DMS79 (cell line): ENCODE data around the gene RAB27B.
"Not testable (repeated sequence)": the region's sequence is repeated elsewhere in the genome, so short reads cannot be mapped to it uniquely, and the experiment has no call there.

Source experiments
- DNase-seq: peaks from one replicate; lab custom pipeline; 2025; lab: John Stamatoyannopoulos, UW

The RAB27B gene, protein sequence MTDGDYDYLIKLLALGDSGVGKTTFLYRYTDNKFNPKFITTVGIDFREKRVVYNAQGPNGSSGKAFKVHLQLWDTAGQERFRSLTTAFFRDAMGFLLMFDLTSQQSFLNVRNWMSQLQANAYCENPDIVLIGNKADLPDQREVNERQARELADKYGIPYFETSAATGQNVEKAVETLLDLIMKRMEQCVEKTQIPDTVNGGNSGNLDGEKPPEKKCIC

DNA sequence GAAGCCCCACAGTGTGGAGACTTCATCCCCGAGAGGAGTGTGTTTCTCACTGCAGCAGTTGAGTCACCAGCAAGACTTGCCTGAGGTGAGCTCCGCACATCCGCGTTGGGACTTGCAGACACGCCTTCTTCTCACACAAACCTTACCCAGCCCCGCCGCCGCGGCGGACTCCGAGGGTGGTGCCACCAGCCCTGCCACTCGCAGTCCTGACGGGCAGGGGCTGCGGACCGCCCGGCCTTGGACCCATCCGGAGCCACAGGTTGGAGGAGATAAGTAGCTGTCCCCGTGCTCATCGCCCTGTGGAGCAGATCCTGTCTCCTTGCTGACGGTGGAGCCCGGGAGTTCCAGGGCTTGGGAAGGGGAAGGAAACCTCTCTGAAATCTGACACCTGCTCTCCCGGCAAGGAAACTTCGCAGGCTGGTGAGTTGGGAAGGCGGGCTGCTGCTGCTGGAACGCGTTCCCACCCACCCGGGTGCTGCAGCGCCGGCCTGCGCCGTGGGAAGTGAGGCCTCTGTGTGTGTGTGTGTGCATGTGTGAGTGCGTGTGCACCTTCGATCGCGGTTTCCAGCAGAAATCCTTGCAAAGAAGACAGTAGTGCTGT is at the start of gene RAB27B:
Gene RAB27B, plus strand, starts transcription at position 197 of the 601 bp plus-strand sequence. CDS start 49,109 bp downstream, outside the sequence.
- DNase-seq: peak; percentile 51

DNA sequence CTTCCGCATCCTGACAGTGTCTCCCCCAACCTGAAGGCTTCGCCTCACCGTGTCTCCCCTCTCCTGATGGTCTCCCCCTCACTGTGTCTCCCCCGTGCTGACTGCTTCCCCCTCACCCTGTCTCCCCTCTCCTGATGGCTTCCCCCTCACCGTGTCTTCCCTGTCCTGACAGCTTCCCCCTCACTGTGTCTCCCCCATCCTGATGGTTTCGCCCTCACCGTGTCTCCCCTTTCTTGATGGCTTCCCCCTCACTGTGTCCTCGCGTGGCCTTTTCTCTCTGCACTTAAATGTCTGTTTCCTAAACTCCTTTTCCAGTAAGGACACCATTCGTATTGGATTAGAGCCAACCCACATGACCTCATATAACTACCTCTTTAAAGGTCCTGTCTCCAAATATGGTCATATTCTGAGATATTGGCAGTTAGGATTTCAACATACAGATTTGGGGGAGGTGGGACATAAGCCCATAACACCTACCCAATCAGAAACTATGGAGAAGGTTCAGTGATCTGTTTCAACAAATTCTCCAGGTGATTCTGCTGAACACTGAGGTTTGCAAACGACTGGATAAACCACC is 47.9 kb upstream of the RAB27B start:
- no peak for DNase-seq

DNA sequence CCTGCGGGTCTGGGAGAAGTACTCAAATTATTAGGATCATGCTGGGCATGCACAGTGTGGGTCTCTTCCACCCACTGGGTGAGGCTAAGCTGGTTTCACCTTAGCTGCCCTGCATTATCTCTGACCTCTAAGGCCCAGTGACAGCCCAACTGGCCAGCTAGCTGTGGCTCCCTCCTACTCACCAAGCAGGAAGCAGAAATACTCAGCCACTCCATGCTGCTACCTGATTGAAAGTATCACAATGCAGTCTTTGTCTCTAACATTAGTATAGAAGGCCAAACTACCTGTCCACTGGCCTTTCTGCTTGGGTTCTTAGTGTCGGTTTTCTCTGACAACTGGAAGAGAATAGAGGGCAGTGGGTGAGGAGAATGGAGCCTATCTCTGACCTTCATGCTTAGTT is 47.3 kb upstream of the RAB27B start:
- DNase-seq: no peak

DNA sequence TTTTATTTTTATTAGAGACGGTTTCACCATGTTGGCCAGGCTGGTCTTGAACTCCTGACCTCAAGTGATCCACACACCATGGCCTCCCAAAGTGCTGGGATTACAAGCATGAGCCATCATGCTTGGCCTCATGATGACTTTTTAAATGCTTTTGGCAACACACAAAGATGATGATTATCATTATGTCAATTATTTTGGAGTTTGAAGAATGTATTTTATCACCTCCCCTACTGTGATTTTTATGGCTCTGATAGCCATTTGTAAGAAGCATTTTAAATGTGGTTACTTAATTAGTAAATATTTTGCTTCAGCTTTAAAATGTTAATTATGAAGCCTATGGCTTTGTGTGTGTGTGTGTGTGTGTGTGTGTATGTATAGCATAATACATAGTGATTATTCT is 45.1 kb upstream of the RAB27B start:
- no peak for DNase-seq

DNA sequence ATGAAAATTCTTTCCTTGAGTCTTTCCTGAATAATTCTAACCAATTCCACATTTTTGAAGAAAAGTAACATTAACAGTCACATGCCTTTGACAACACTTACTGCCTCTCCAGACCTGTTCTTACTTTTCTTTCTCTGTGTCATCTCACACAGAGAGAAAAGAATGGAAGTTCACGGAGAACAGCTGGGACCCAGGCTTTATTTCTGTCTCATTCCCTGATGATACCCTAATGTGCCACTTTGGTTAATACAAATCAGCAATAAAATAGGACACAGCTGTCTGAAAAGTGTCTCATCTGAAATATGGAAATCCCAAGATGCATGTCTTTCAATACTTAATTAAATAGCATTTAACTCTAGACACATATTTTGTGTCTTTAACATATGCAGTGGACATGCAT is 42.1 kb upstream of the RAB27B start:
- no peak for DNase-seq

DNA sequence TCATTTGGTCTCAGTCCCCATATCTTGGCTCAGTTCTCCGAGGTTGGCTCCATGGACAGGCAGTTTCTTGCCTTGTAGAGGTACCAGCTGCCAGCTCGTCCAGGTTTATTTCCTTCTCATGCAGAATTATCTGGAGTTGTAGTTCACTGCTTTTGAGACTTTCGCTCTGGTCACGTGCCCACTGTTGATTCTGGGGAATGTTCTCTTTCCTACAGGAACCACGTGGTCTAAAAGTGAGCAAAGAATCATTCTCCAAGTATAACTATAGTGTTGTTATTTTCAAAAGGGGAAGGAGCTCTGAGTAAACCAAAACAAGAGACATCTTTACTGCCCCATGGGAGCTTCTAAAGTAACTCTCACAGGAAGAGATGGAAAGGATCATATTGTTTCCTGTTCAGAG is 41.2 kb upstream of the RAB27B start:
- DNase-seq: no peak

DNA sequence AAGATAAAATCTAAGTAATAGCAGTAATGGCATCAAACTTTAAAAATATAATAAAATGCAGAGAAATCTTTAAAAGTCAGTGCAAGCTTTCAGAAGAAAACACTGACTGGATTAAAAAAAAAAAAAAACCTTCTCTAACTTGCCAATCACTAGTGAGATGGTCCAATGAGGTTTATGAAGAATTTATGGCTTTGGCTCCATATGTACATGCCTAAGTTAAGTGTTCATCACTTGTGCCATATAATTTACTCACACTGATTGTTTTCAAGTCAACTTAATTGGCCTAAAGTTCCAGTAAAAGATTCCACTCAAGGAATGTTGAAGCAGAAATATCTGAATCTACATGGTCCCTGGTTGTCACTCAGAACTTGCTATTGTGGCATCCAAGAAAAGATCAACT is 40.7 kb upstream of the RAB27B start:
- DNase-seq: no peak

DNA sequence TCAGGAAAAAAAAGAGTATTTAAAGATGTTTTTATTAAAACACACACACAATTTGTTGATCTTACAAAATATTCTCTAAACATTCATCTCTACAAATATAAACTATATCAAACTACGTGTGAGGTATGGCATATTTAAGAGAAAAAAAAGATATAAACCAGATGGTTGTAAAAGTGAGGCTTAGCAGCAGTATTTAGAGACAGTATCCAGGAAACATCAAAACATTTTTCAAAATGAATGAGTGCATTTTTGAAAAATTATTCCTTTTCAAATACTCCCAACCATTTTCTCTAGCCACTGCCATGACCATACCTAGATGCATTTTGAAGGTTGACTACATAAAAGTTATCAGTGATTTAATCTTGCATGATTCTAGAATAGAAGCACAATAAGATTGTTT is 38.2 kb upstream of the RAB27B start:
- DNase-seq: no peak

DNA sequence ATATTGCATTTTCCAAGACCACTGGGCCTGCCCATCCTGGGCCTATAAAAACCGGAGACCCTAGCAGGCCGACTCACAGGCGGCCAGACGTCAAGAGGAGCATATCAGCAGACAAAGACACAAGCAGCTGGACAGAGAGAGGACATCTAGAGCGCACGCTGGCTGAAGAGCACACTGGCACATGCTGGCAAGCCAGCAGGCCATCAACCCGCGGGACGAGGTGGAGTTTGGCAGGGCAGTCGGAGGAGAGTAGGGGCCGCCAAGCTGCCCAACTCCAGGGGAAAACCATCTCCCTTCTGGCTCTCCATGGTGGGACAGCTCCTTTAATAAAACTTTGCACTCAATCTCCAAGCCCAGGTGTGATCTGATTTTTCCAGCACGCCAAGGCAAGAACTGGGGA is 36.6 kb upstream of the RAB27B start:
- no peak for DNase-seq

DNA sequence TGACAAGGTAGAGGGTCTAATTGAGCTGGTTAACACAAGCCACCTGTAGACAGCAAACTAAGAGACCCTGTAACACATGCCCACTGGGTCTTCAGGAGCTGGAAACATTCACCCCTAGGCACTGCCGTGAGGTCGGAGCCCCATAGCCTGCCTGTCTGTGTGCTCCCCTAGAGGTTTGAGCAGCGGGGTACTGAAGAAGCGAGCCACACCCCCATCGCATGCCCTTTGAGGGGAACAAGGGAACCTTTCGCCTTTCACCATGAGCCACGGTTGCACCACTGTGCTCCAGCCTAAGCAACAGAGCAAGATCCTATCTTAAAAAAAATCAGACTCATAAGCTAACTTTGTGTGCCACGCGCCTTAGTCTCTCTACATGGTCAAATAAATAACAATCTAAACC is 36.2 kb upstream of the RAB27B start:
- no peak for DNase-seq

DNA sequence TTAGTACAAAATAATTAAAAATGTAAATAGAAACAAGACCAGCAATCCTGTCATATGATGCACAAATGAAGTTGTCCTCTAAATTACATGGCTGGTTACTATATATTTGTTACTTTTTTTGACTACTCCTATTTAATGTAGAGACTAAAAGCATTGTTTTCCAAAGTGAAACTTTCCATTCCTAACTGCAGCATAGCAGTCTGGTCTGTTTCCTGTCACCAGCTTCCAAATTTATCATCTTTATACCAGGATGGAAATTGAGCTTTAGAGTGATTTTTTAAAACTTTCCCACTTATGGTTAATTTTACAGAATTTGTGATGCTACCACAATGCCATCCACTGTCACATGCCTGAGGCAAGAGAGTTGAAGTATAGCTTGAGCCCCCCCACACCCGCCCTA is 33.5 kb upstream of the RAB27B start:
- DNase-seq: no peak

DNA sequence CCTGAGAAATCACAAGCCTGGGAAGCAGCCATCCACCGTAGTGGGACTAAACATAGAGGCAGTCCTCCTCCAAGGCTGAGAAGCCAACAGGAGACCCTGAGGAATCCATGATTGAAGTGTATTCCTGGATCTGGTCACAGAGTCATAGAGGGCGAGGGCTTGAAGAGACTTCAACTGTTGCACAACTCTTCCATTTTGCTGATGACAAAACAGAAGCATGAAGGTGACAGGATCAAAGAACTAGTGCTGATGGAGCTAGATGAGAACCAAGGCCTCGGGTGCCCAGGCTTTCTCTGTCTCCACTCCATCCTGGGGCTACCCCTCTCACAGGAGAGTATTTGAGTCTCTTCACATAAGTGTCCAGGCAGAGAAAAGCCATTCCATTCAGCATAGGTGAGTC is 30.1 kb upstream of the RAB27B start:
- no peak for DNase-seq

DNA sequence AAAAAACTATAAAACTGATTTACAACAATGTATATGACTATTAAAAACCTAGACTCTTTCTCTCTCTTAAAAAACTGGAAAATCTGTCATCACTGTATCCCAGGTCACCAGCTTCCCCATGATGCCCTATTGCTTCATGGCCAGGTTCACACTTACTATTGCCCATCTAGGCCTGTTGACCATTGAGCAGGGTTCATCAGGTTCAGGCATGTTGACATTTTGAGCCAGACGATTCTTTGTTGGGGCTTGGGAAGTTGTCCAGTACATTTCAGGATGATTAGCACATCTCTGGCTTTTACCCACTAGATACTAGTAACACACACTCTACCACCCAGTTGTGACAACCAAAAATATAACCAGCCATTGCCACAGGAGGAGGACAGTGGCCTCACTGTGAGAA is 26.9 kb upstream of the RAB27B start:
- DNase-seq: no peak

DNA sequence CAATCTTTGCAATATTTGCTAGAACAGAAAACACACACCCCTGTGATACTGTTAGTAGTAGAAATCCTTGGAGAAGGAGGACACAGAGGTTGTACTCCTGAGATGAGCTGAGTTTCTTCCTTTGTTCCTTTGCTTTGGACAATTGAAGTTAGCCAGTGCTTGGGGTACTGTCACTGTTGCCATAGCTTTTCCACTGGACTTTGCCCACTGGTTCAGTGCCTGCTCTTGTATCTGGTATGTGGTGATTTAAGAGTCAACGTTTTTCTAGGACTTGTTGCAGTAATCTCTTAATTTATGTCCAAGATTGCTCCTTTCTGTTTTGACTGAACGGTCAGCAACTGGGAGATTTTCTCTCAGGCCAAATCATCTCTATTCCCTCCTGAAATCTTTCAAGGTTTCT is 26.1 kb upstream of the RAB27B start:
- no peak for DNase-seq

DNA sequence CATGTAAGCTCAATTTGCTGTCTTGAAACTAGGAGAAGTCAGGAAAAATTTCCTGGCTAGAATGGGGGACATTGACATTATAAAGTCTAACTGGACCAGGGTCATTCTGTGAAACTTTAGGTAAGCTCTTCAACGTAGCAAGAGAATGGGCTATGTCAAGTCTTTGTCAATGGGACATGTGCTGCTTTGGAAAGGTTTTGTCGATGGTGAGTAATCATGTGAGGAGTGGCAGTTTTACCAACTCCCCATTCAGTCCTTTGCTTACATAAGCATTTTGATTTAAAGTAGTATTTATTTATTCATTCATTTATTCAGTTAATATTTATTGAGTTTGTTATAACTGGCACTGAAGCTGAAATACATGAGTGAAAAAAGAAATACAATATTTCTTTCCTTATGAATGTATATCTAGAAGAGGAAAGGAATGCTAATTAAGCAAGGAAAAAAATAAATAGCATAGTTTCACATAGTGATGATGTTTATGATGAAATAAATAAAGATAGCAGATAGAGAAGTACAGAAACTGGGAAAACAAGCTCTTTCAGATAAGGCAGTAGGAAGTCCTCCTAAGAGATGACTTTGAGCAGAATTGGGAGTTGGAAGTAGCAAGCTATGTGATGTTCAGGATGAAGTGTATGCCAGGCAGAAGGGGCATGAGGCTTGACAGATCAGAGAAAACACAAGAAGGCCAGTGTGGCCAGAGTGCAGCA is 25.4 kb upstream of the RAB27B start:
- no peak for DNase-seq

DNA sequence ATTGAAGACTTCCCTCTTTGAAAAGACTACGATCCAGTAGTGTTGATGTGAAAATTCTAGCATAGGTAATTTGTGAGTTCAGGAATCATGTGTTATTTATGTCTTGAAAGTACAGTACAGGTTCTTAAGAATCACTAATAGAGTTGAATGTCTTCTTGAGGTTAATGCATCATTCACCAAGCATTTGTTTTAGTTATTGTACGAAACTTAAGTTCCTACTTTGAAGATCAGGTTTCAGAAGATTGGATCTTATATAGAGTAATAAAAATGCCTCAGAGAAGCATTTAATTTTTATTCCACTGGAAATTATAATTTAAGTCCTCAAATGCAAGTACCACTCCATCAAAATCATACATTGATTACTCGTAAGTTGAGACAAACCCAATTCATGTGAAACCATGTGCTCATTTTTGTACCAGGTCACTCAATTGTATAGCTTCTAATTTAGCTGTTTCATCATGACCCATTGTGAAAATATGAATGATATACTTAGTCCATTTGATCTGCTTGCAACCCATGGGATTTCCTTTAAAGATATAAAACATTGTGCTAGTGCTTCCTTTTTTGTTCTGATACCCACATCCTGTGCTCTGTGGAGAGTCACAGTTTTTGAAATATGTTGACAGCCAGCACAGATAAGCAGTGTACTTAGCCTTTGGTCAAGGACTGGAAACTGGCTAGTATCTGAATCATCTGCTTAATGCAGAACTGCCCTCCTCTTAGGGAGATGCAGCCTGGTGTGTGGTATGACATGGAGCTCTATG is 22.5 kb upstream of the RAB27B start:
- DNase-seq: no peak

DNA sequence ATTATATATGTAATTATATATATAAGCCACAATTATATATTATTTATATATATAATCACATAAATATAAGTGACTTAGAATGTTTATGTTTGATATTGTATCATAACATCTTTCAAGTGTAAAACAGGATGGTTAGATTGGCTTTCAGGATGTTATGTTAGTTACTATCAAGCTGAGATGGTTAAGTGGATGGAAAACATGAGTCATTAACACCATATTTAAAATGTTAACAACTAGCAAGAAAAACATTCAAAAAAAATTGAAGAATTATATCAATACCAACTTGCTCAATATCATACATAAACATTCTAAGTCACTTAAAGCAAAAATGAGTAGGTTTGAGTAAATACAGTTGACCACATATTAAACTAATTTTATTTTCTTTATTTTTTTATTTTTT is 21.8 kb upstream of the RAB27B start:
- DNase-seq: no peak

DNA sequence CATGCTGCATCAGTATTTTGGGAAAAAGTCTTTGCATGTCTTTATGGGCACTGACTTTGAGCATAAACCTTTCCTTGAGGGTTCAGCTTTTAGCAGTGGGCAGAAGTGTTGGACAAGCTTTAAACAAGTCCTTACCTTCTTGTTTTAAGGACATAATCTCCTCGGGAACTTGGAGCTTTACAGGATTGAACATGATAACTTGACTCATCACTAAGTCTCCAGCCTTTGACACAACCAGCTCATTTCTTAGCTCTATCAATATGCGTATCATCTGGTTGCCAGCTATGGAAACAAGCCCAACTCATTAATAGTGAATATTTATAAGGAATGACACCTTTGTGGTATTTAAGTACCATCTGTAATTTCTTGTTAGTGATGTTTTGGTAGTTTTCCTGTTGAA is 21.0 kb upstream of the RAB27B start:
- DNase-seq: no peak

DNA sequence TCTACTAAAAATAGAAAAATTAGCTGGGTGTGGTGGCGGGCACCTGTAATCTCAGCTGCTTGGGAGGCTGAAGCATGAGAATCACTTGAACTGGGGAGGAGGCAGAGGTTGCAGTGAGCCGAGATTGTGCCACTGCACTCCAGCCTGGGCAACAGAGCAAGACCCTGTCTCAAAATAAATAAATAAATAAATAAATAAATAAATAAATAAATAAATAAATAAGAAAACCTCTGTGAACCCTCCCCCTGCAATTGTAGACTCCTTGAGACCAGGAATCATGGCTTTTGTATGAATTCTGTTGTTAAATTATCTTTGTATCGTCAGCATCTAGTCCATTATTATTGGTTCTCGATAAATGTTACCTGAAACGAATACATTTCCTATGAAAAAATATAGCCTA is 17.6 kb upstream of the RAB27B start:
- DNase-seq: not testable (repeated sequence)

DNA sequence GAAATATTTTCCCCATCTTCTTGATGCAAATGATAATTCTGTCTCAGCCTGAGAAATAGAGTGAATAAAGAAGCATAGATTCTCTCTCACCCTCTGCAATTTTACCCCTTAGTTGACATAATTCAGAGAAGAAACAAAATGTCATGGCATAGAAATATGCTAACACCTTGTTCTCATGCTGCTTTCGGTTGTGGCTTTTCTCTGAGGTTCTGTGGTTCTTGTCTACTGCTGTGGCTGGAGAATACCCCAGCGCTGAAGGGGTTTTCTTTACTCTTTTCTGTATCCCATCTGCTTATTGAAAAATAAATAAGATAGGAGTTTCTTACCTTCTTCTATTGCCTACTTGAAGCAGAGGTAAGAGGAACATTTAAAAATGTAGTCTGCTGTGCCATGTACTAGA is 15.4 kb upstream of the RAB27B start:
- DNase-seq: no peak

DNA sequence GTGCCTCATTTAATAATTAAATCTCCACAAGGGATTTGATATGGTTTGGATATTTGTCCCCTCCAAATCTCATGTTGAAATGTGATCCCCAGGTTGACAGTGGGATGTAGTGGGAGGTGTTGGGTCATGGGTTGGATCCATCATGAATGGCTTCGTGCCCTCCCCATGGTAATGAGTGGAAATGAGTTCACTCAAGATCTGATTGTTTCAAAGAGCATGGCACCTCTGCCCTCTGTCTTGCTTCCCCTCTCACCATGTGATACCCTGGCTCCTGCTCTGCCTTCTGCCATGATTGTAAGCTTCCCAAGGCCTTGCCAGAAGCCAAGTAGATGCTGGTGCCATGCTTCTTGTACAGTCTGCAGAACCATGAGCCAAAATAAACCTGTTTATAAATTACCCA is 15.0 kb upstream of the RAB27B start:
- DNase-seq: no peak

DNA sequence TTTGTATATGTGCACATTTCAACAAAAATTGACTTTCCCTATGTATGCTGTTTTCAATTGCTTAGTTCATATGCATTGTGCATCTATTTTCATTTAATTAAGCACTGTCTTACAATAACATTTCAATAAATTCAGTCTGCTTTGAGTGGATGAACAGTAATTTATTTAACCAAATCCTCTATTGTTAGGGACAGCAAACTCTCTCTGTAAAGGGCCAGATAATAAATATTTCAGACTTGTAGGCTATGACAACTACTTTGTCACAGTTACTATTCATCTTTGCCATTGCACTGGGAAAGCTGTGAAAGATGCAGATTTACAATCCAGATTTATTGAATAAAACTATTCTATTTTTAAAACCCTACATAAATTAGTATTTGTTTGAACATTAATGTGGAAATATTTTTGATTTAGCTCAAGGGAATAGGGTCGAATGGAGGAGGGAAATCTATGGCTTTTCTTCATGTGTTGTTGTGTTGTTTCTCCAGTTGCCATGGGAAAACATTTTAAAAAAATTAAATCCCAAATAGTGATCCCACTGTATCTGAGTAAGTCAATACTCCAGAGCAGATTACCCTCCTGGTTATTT is 14.2 kb upstream of the RAB27B start:
- DNase-seq: no peak
